IMR-90 (cell line): ENCODE results near the gene CEP295NL. TPM values are rescaled to one million over a fixed set of nuclear protein-coding genes. Genes with fewer than 3 reads are reported as not detected.

Experiments used
- ATAC-seq: fragments of 200-7000 bp; cut with Tn5 transposase; 2 replicates; pipeline ENCODE4 v1.9.1; 2020; ENCODE audit warnings: low read depth, mild to moderate bottlenecking, moderate library complexity
- BruUV-seq: library from RNA; stranded (reverse); fragments of 400-500 nt; replicated peaks from 2 replicates; lab custom pipeline; 2021; lab: Mats Ljungman, UMichigan
- CTCF ChIA-PET: fragments of 300-600 bp; formaldehyde crosslinking; extraction: SDS; loops from one replicate; lab custom pipeline; 2021; ENCODE audit warnings: antibody characterized with exemption; lab: Yijun Ruan, JAX
- POLR2A ChIA-PET: fragments of 300-600 bp; sonication (Branson Sonifier 250); formaldehyde crosslinking; loops from one replicate; lab custom pipeline; 2022; ENCODE audit warnings: antibody characterized with exemption; ENCODE audit not compliant: unreplicated experiment; lab: Charles Lee
- DNase-seq: peaks from one replicate; pipeline ENCODE4 v3.0.0; 2013
- H2AFZ ChIP-seq: replicated peaks from 2 replicates; pipeline ENCODE3; 2013; ENCODE audit warnings: low read length, mild to moderate bottlenecking; ENCODE audit not compliant: poor library complexity
- H2AK5ac ChIP-seq: 2 replicates; pipeline ENCODE4 v1.6.1; 2013; ENCODE audit warnings: low read depth, low read length, inconsistent platforms
- H2AK9ac ChIP-seq: replicated peaks from 2 replicates; pipeline ENCODE3; 2013; ENCODE audit warnings: mild to moderate bottlenecking, low read depth, low read length, moderate library complexity; ENCODE audit not compliant: poor library complexity
- H2BK120ac ChIP-seq: 2 replicates; pipeline ENCODE4 v1.6.1; 2013; ENCODE audit warnings: low read depth, low read length, inconsistent platforms
- H2BK15ac ChIP-seq: 3 replicates; pipeline ENCODE4 v1.6.1; 2013; ENCODE audit warnings: low read depth, low read length, inconsistent platforms
- H2BK20ac ChIP-seq: 2 replicates; pipeline ENCODE4 v1.6.1; 2013; ENCODE audit warnings: low read depth, mild to moderate bottlenecking, inconsistent platforms, low read length, moderate library complexity
- H2BK5ac ChIP-seq: 2 replicates; pipeline ENCODE4 v1.6.1; 2013; ENCODE audit warnings: mild to moderate bottlenecking, low read depth, low read length, inconsistent platforms; ENCODE audit not compliant: poor library complexity, severe bottlenecking
- H3K14ac ChIP-seq: replicated peaks from 2 replicates; pipeline ENCODE4 v1.6.1; 2013; ENCODE audit warnings: low read depth, low read length, inconsistent platforms
- H3K18ac ChIP-seq: 2 replicates; pipeline ENCODE4 v1.6.1; 2013; ENCODE audit warnings: low read depth, low read length, control low read depth
- H3K23ac ChIP-seq: 2 replicates; pipeline ENCODE4 v1.6.1; 2013; ENCODE audit warnings: low read depth, low read length, inconsistent platforms
- H3K27ac ChIP-seq: 2 replicates; pipeline ENCODE4 v1.5.1; 2013; ENCODE audit warnings: mild to moderate bottlenecking, control low read depth, low read length; ENCODE audit not compliant: insufficient read depth
- H3K27me3 ChIP-seq: 2 replicates; pipeline ENCODE4 v1.6.1; 2013; ENCODE audit warnings: low read length; ENCODE audit not compliant: control insufficient read depth, insufficient read depth
- H3K36me3 ChIP-seq: 2 replicates; pipeline ENCODE4 v1.6.1; 2013; ENCODE audit warnings: low read length, mixed read lengths; ENCODE audit not compliant: control insufficient read depth, insufficient read depth
- H3K4ac ChIP-seq: 2 replicates; pipeline ENCODE4 v1.6.1; 2013; ENCODE audit warnings: low read depth, low read length, inconsistent platforms
- H3K4me1 ChIP-seq: 2 replicates; pipeline ENCODE4 v1.6.1; 2013; ENCODE audit warnings: low read length, mixed read lengths; ENCODE audit not compliant: control insufficient read depth, insufficient read depth
- H3K4me2 ChIP-seq: 2 replicates; pipeline ENCODE4 v1.6.1; 2013; ENCODE audit warnings: low read depth, mild to moderate bottlenecking, control low read depth, low read length, moderate library complexity
- H3K4me3 ChIP-seq: 2 replicates; pipeline ENCODE4 v1.5.1; 2013; ENCODE audit warnings: low read depth, mild to moderate bottlenecking, control low read depth, low read length, moderate library complexity; ENCODE audit not compliant: insufficient read depth
- H3K56ac ChIP-seq: 2 replicates; pipeline ENCODE4 v1.6.1; 2013; ENCODE audit warnings: low read length, inconsistent platforms; ENCODE audit not compliant: insufficient read depth; ENCODE audit errors: extremely low read depth
- H3K79me1 ChIP-seq, 2 experiments: 2 replicates each; pipeline ENCODE4 v1.6.1; 2013; ENCODE audit warnings: low read length in 2 of 2, inconsistent platforms in 1 of 2, low read depth in 1 of 2
- H3K9ac ChIP-seq: 2 replicates; pipeline ENCODE4 v1.6.1; 2013; ENCODE audit warnings: low read depth, low read length, control low read depth
- H3K9me1 ChIP-seq: 2 replicates; pipeline ENCODE4 v1.6.1; 2013; ENCODE audit warnings: low read length, inconsistent platforms; ENCODE audit not compliant: insufficient read depth
- H3K9me3 ChIP-seq: 2 replicates; pipeline ENCODE4 v1.6.1; 2013; ENCODE audit warnings: low read length; ENCODE audit not compliant: control insufficient read depth, insufficient read depth
- H4K20me1 ChIP-seq: 2 replicates; pipeline ENCODE4 v1.6.1; 2013; ENCODE audit warnings: low read length, inconsistent platforms; ENCODE audit not compliant: insufficient read depth
- H4K5ac ChIP-seq: 2 replicates; pipeline ENCODE4 v1.6.1; 2013; ENCODE audit warnings: mild to moderate bottlenecking, low read depth, low read length, control low read depth
- H4K8ac ChIP-seq, 2 experiments: 2 replicates each; pipeline ENCODE4 v1.6.1; 2013; ENCODE audit warnings: low read depth in 2 of 2, low read length in 2 of 2, control low read depth in 1 of 2, inconsistent platforms in 1 of 2
- H4K91ac ChIP-seq: 2 replicates; pipeline ENCODE4 v1.6.1; 2013; ENCODE audit warnings: low read depth, low read length, inconsistent platforms; ENCODE audit not compliant: insufficient read depth
- CEBPB ChIP-seq: IDR thresholded peaks from 2 replicates; pipeline ENCODE4 v1.6.1; 2012; ENCODE audit warnings: low read depth, low read length, improper control_type of control experiment
- CTCF ChIP-seq: conservative IDR thresholded peaks from 2 replicates; pipeline ENCODE4 v1.5.1; 2012; ENCODE audit warnings: mild to moderate bottlenecking, low read depth, low read length, improper control_type of control experiment
- MAZ ChIP-seq: IDR thresholded peaks from 2 replicates; pipeline ENCODE4 v1.6.1; 2012; ENCODE audit warnings: low read depth, mild to moderate bottlenecking, low read length, improper control_type of control experiment, moderate library complexity, borderline replicate concordance
- MXI1 ChIP-seq: IDR thresholded peaks from 2 replicates; pipeline ENCODE4 v1.6.1; 2012; ENCODE audit warnings: low read depth, mild to moderate bottlenecking, low read length, moderate library complexity, borderline replicate concordance
- POLR2A ChIP-seq: IDR thresholded peaks from 2 replicates; pipeline ENCODE4 v1.6.1; 2012; ENCODE audit warnings: mild to moderate bottlenecking, low read depth, low read length
- RCOR1 ChIP-seq: IDR thresholded peaks from 2 replicates; pipeline ENCODE4 v1.6.1; 2012; ENCODE audit warnings: mild to moderate bottlenecking, low read length, improper control_type of control experiment; ENCODE audit not compliant: insufficient replicate concordance
- RFX5 ChIP-seq: IDR thresholded peaks from 2 replicates; pipeline ENCODE4 v1.8.0; 2012; ENCODE audit warnings: low read depth, mild to moderate bottlenecking, low read length, moderate library complexity
- WGBS, 2 experiments: methylation state at CpG; one replicate each; pipeline versions ENCODE4 v1.1.5 to v1.1.7; 2013; ENCODE audit warnings: missing lambda C conversion rate in 2 of 2; ENCODE audit not compliant: insufficient read length in 1 of 2; ENCODE audit errors: extremely low coverage in 2 of 2; 5-methylcytosine and 5-hydroxymethylcytosine counted together
- dilution Hi-C: fragments of 300-500 bp; cut with HindIII; formaldehyde crosslinking; loops from one replicate; pipeline ENCODE4 v1.14.3; 2018; ENCODE audit warnings: low sequenced_read_pairs; ENCODE audit not compliant: unreplicated experiment
- in situ Hi-C: fragments of 300-500 bp; cut with MboI; formaldehyde crosslinking; loops from 3 replicates; pipeline ENCODE4 v1.14.3; 2019; ENCODE audit warnings: low sequenced_read_pairs, inconsistent platforms, mixed read lengths
- intact Hi-C: fragments of 100-400 bp; cut with micrococcal nuclease; formaldehyde crosslinking; loops from 2 replicates; pipeline ENCODE4 v1.10.0; 2022
- polyA plus RNA-seq, 3 experiments: library from polyadenylated mRNA; depleted of rRNA; stranded (reverse); fragments of >200 nt; gene quantifications; 2 replicates each; pipeline ENCODE4 v1.2.3, GENCODE V29; 2012; ENCODE audit warnings: low replicate concordance in 1 of 3
- total RNA-seq: library from RNA; depleted of rRNA; stranded (reverse); fragments of >200 nt; gene quantifications from 2 replicates; pipeline ENCODE4 v1.2.3, GENCODE V29; 2012

Gene CEP295NL
- total and polyA plus RNA-seq, 2 of the 4 experiments (the other 2 are of a cell fraction): 0.31 to 0.72 TPM

GRCh38 chr17:78889531-78889930 lies 13.5 kb downstream of the CEP295NL start:
- dilution Hi-C loops (no loop called here), in situ Hi-C loops (no loop called here), intact Hi-C loops (no loop called here)
- BruUV-seq: no TSS peak
- H3K4me1 ChIP-seq: peaks cover 27% of the 10 kb centered on the region
- no peak overlapping the region for H2BK5ac ChIP-seq
- H3K56ac ChIP-seq: no peak overlapping the region
- no peak overlapping the region for H2BK120ac ChIP-seq
- no peak overlapping the region for H2BK20ac ChIP-seq
- H4K91ac ChIP-seq: no peak overlapping the region
- TF ChIP-seq CEBPB: no peak
- no peak for TF ChIP-seq MAZ
- TF ChIP-seq RCOR1: no peak
- TF ChIP-seq MXI1: peak; percentile 55; the same call in 1 of the 2 replicates
- TF ChIP-seq RFX5: no peak
- TF ChIP-seq POLR2A: no peak
- TF ChIP-seq CTCF: no peak
- H3K14ac ChIP-seq: no peak overlapping the region
- no peaks in the 10 kb centered on the region for H3K9me3 ChIP-seq
- DNase-seq: no peak
- no peak overlapping the region for H2AK5ac ChIP-seq
- H3K79me1 ChIP-seq: peaks cover 38 to 98% of the 10 kb centered on the region in 2 experiments
- 50% methylated on average over 1 of the region's 8 CpGs; no CpG with 5 or more reads in 1 of the 2 experiments for WGBS, 2 experiments
- no peak overlapping the region for H3K4ac ChIP-seq
- H3K4me3 ChIP-seq: no peak overlapping the region
- H3K27me3 ChIP-seq: no peaks in the 10 kb centered on the region
- H3K4me2 ChIP-seq: no peak overlapping the region
- no peak overlapping the region for H2AFZ ChIP-seq
- H4K8ac ChIP-seq: no peak overlapping the region
- H4K20me1 ChIP-seq: peaks cover 85% of the 10 kb centered on the region
- CTCF ChIA-PET: no interaction called here
- H2BK15ac ChIP-seq: no peak overlapping the region
- H3K27ac ChIP-seq: no peak overlapping the region
- POLR2A ChIA-PET: no interaction called here
- H4K5ac ChIP-seq: no peak overlapping the region
- no peak overlapping the region for H3K23ac ChIP-seq
- no peak overlapping the region for H3K18ac ChIP-seq
- ATAC-seq: no peak
- peaks cover 41% of the 10 kb centered on the region for H3K9me1 ChIP-seq
- peaks cover 20% of the 10 kb centered on the region; the same call in 1 of the 2 replicates for H3K36me3 ChIP-seq
- H2AK9ac ChIP-seq: no peak overlapping the region
- H3K9ac ChIP-seq: no peak overlapping the region
